Epithelial cell of esophagus (primary cell): ENCODE data around the gene PATE3.

Experiments used
- DNase-seq: peaks from one replicate; pipeline ENCODE4 v3.0.0; 2010; ENCODE audit warnings: low read depth
- H3K4me3 ChIP-seq: 2 replicates; pipeline ENCODE4 v1.5.1; 2011; ENCODE audit warnings: mild to moderate bottlenecking, low read length, control low read depth
- CTCF ChIP-seq: IDR thresholded peaks from 2 replicates; pipeline ENCODE4 v1.5.1; 2011; ENCODE audit warnings: low read depth, mild to moderate bottlenecking, low read length, control low read depth, inconsistent platforms; ENCODE audit not compliant: insufficient read depth; ENCODE audit errors: missing control alignments

Gene PATE3

GRCh38 chr11:125763483-125763882 lies 24.4 kb upstream of the PATE3 start:
- no peak for TF ChIP-seq CTCF
- no peak for DNase-seq

GRCh38 chr11:125766251-125766650 lies 21.7 kb upstream of the PATE3 start:
- DNase-seq, result no peak
- H3K4me3 ChIP-seq, result no peak overlapping the region
- no peak for TF ChIP-seq CTCF

More at GRCh38 chr11:125763483-125763882, 24.4 kb upstream of the PATE3 start:
- H3K4me3 ChIP-seq, result no peak overlapping the region

- H3K4me3 ChIP-seq, result no peak overlapping the region
- no peak for TF ChIP-seq CTCF
- DNase-seq, result no peak
Observed at GRCh38 chr11:125768336-125769046, 19.4 kb upstream of the PATE3 start.

GRCh38 chr11:125770583-125770982 lies 17.3 kb upstream of the PATE3 start:
- DNase-seq, result no peak
- TF ChIP-seq CTCF, result no peak
- no peak overlapping the region for H3K4me3 ChIP-seq

GRCh38 chr11:125772834-125773505 lies 15.0 kb upstream of the PATE3 start:
- no peak overlapping the region for H3K4me3 ChIP-seq
- peak; percentile 21 for DNase-seq
- TF ChIP-seq CTCF, result no peak

- peak; percentile 5 for DNase-seq
- no peak for TF ChIP-seq CTCF
- H3K4me3 ChIP-seq, result no peak overlapping the region
Observed at GRCh38 chr11:125773516-125773915, 14.4 kb upstream of the PATE3 start.
